GM12872 (cell line): ENCODE measurements around the gene CNGB1.

ENCODE experiments used
- TF ChIP-seq, protein P1 (sequence below): IDR thresholded peaks from 3 replicates; pipeline ENCODE4 v1.5.1; 2011; ENCODE audit warnings: low read depth, mild to moderate bottlenecking, low read length, moderate library complexity; ENCODE audit not compliant: insufficient read depth

CNGB1 gene

DNA sequence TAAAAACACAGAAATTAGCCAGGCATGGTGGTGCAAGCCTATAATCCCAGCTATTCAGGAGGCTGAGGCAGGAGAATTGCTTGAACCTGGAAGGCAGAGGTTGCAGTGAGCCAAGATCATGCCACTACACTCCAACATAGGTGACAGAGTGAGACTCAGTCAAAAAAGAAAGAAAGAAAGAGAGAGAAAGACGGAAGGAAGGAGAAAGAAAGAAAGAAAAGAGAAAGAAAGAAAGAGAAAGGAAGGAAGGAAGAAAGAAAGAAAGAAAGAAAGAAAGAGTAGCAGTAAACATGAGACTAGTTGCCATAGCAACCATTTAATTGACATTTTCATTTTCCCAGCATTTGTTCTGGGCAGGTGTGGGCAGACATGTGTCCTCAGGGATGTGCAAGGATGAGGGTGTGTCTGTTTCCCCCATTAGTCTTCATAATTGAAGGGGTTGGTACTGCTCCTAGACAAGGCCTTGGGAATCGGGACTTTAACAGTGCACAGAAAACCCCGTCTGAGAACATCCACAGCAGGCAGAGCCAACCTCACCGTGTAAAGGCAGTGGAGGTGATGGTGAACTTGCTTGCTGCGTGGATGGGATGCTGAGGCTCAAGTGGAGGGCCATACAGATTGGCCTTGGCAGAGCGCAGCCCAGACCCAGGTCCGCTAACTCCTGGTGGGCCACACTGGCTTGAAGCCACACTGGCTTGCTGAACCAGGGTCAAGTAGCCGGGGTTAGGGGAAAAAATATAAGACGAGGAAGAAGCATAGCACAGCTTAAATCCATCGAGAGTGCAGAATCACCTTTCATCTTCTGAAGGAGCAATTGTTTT lies 133.4 kb downstream of the CNGB1 start:
- TF ChIP-seq, protein P1, sequence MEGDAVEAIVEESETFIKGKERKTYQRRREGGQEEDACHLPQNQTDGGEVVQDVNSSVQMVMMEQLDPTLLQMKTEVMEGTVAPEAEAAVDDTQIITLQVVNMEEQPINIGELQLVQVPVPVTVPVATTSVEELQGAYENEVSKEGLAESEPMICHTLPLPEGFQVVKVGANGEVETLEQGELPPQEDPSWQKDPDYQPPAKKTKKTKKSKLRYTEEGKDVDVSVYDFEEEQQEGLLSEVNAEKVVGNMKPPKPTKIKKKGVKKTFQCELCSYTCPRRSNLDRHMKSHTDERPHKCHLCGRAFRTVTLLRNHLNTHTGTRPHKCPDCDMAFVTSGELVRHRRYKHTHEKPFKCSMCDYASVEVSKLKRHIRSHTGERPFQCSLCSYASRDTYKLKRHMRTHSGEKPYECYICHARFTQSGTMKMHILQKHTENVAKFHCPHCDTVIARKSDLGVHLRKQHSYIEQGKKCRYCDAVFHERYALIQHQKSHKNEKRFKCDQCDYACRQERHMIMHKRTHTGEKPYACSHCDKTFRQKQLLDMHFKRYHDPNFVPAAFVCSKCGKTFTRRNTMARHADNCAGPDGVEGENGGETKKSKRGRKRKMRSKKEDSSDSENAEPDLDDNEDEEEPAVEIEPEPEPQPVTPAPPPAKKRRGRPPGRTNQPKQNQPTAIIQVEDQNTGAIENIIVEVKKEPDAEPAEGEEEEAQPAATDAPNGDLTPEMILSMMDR = no peak

DNA sequence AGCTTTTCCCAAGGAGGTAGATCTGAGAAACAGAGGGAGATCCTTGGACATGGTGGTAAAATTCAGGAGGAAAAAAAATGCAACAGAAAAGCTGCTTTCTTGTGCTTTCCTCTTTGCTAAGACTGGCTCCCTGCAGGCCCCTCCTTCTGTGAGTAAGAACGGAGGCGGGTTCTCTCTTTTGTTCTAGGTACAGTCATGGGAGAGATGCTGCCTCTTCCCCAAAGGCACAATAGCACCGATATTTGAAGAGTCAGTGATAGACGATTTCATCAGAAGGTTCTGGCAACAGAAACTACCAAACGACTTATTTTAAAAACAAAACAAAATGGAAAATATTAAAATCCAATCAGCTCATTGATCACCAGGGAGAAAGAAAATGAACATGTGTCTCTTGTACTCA lies 136.0 kb downstream of the CNGB1 start:
- TF ChIP-seq, protein P1 = no peak
